ENCODE results near the gene TUBAL3. TPM values are rescaled to one million over a fixed set of nuclear protein-coding genes. Genes with fewer than 3 reads are reported as not detected.

Gene TUBAL3
- total and polyA plus RNA-seq, 9 of the 15 experiments (the other 6 are each of a cell fraction or from before 2014, with no cell fraction given), result 5.5 to 10.1 (median 6.9) TPM

DNA sequence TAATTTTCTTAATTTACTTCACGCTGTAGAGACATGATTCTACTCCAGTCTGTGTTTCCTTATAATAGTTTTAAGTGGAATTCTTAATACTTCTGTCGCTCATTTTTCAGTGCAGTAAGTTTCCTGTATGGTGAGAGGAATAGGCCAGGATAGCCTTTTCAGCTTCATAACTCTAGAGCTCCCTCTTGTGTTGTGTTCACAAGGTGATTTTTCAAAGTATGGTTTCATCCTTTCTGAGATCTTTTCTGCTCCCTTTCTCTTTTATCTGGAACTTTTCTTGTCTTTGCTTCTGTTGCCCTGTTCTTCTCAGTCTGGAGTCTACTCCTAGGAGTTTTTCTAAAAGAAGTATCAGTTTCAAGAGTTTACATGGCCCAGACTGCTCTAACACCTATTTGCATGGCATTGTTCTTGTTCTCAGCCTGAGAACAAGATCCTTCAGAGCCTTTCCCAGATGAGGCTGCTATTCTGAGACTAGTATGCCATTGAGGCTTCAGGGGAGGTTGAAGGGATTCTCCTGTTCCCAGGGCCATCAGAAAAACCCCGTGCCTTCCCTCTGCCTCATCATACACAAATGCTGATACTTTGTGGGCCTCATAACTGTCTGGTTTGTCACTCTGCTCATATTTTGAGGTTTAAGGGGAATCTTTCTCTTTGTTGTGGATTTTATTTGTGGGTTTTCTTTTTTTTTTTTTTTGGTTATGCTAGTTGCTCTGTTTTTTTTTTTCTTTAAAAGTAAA lies 29.6 kb upstream of the TUBAL3 start (continued):
- no peak for TF ChIP-seq CTBP1 (IDR thresholded peaks at IDR 0.05; ENCODE audit: borderline replicate concordance)
- TF ChIP-seq, protein P1, sequence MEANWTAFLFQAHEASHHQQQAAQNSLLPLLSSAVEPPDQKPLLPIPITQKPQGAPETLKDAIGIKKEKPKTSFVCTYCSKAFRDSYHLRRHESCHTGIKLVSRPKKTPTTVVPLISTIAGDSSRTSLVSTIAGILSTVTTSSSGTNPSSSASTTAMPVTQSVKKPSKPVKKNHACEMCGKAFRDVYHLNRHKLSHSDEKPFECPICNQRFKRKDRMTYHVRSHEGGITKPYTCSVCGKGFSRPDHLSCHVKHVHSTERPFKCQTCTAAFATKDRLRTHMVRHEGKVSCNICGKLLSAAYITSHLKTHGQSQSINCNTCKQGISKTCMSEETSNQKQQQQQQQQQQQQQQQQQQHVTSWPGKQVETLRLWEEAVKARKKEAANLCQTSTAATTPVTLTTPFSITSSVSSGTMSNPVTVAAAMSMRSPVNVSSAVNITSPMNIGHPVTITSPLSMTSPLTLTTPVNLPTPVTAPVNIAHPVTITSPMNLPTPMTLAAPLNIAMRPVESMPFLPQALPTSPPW (CRISPR knock-in tag; IDR thresholded peaks at IDR 0.05), result no peak
- no peak for TF ChIP-seq HEY1 (CRISPR knock-in tag; IDR thresholded peaks at IDR 0.05; ENCODE audit: borderline replicate concordance)
- TF ChIP-seq, protein P2, sequence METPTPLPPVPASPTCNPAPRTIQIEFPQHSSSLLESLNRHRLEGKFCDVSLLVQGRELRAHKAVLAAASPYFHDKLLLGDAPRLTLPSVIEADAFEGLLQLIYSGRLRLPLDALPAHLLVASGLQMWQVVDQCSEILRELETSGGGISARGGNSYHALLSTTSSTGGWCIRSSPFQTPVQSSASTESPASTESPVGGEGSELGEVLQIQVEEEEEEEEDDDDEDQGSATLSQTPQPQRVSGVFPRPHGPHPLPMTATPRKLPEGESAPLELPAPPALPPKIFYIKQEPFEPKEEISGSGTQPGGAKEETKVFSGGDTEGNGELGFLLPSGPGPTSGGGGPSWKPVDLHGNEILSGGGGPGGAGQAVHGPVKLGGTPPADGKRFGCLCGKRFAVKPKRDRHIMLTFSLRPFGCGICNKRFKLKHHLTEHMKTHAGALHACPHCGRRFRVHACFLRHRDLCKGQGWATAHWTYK (CRISPR knock-in tag; IDR thresholded peaks at IDR 0.05), result no peak
- no peak for TF ChIP-seq MAFK (IDR thresholded peaks at IDR 0.05; ENCODE audit: low read length)
- TF ChIP-seq ZNF143 (CRISPR knock-in tag; IDR thresholded peaks at IDR 0.05), result no peak
- TF ChIP-seq KAT8 (IDR thresholded peaks at IDR 0.05; ENCODE audit: low read depth), result no peak
- TF ChIP-seq, protein P3, sequence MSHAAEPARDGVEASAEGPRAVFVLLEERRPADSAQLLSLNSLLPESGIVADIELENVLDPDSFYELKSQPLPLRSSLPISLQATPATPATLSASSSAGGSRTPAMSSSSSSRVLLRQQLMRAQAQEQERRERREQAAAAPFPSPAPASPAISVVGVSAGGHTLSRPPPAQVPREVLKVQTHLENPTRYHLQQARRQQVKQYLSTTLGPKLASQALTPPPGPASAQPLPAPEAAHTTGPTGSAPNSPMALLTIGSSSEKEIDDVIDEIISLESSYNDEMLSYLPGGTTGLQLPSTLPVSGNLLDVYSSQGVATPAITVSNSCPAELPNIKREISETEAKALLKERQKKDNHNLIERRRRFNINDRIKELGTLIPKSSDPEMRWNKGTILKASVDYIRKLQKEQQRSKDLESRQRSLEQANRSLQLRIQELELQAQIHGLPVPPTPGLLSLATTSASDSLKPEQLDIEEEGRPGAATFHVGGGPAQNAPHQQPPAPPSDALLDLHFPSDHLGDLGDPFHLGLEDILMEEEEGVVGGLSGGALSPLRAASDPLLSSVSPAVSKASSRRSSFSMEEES (CRISPR knock-in tag; IDR thresholded peaks at IDR 0.05), result no peak
- TF ChIP-seq MTF1 (CRISPR knock-in tag; IDR thresholded peaks at IDR 0.05; ENCODE audit: borderline replicate concordance), result no peak
- TF ChIP-seq ZZZ3 (IDR thresholded peaks at IDR 0.05), result no peak
- TF ChIP-seq BCOR (IDR thresholded peaks at IDR 0.05), result no peak
- TF ChIP-seq, protein P4, sequence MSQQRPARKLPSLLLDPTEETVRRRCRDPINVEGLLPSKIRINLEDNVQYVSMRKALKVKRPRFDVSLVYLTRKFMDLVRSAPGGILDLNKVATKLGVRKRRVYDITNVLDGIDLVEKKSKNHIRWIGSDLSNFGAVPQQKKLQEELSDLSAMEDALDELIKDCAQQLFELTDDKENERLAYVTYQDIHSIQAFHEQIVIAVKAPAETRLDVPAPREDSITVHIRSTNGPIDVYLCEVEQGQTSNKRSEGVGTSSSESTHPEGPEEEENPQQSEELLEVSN (IDR thresholded peaks at IDR 0.05; ENCODE audit: borderline replicate concordance in 1 of 2, extremely low read depth in 1 of 2, insufficient read depth in 1 of 2, insufficient read length in 1 of 2, low read depth in 1 of 2, low read length in 1 of 2, poor library complexity in 1 of 2, severe bottlenecking in 1 of 2), result no peak
- no peak for TF ChIP-seq MEIS2 (IDR thresholded peaks at IDR 0.05; ENCODE audit: partially characterized antibody)

Data from K562 (cell line).